OCI-LY7 (cell line): ENCODE data around the gene TBC1D8. TPM values are rescaled to one million over a fixed set of nuclear protein-coding genes. Genes with fewer than 3 reads are reported as not detected.

ENCODE experiments used
- Bru-seq: library from RNA; stranded (reverse); fragments of 400-500 nt; gene quantifications from one replicate; lab custom pipeline; 2021; lab: Mats Ljungman, UMichigan
- BruChase-seq, 2 experiments: library from RNA; stranded (reverse); fragments of 400-500 nt; gene quantifications; one replicate each; lab custom pipeline; 2021; lab: Mats Ljungman, UMichigan
- BruUV-seq: library from RNA; stranded (reverse); fragments of 400-500 nt; replicated peaks from 2 replicates; lab custom pipeline; 2021; lab: Mats Ljungman, UMichigan
- CTCF ChIA-PET: fragments of 300-600 bp; sonication (Branson Sonifier 250); formaldehyde crosslinking; loops from one replicate; lab custom pipeline; 2022; ENCODE audit warnings: antibody characterized with exemption; ENCODE audit not compliant: unreplicated experiment; lab: Charles Lee
- POLR2A ChIA-PET: fragments of 300-600 bp; sonication (Branson Sonifier 250); formaldehyde crosslinking; loops from one replicate; lab custom pipeline; 2022; ENCODE audit warnings: antibody characterized with exemption; lab: Charles Lee
- DNase-seq: peaks from one replicate; pipeline ENCODE4 v3.0.0-alpha.2; 2015; ENCODE audit warnings: low spot score
- H2AFZ ChIP-seq: fragments of 200-600 bp; sonication (generic), shearing (Covaris generic); 2 replicates; pipeline ENCODE4 v1.6.1; 2014; ENCODE audit warnings: mild to moderate bottlenecking, antibody characterized with exemption, low read length, moderate library complexity
- H3K27ac ChIP-seq: fragments of 200-600 bp; sonication (generic); 2 replicates; pipeline ENCODE4 v1.5.1; 2014; ENCODE audit warnings: mixed run types, low read depth, mild to moderate bottlenecking, moderate library complexity, low read length, inconsistent platforms; ENCODE audit not compliant: poor library complexity, severe bottlenecking
- H3K36me3 ChIP-seq: fragments of 200-600 bp; sonication (generic); 2 replicates; pipeline ENCODE4 v1.6.1; 2014; ENCODE audit warnings: mild to moderate bottlenecking, antibody characterized with exemption, low read length, moderate library complexity, mixed read lengths; ENCODE audit not compliant: insufficient read depth
- H3K4me1 ChIP-seq: fragments of 200-600 bp; sonication (generic); 2 replicates; pipeline ENCODE4 v1.5.1; 2014; ENCODE audit warnings: mild to moderate bottlenecking, low read length; ENCODE audit not compliant: insufficient read depth, poor library complexity, severe bottlenecking
- H3K4me2 ChIP-seq: fragments of 200-600 bp; sonication (generic); 2 replicates; pipeline ENCODE4 v1.6.1; 2014; ENCODE audit warnings: mild to moderate bottlenecking, low read length
- H3K4me3 ChIP-seq: fragments of 200-600 bp; sonication (generic); 2 replicates; pipeline ENCODE4 v1.5.1; 2014; ENCODE audit warnings: mild to moderate bottlenecking, low read depth, low read length; ENCODE audit not compliant: poor library complexity, severe bottlenecking
- H3K79me2 ChIP-seq: fragments of 200-600 bp; sonication (generic); 2 replicates; pipeline ENCODE4 v1.6.1; 2016; ENCODE audit warnings: low read depth, mild to moderate bottlenecking, low read length, moderate library complexity, mixed read lengths; ENCODE audit not compliant: insufficient read depth
- H3K9me2 ChIP-seq: fragments of 200-600 bp; sonication (generic); 2 replicates; pipeline ENCODE4 v1.6.1; 2016; ENCODE audit warnings: mild to moderate bottlenecking, low read length, mixed read lengths; ENCODE audit not compliant: insufficient read depth
- H3K9me3 ChIP-seq: fragments of 200-600 bp; sonication (generic); 2 replicates; pipeline ENCODE4 v1.6.1; 2014; ENCODE audit warnings: mild to moderate bottlenecking, mixed run types, low read length, mixed read lengths
- H4K20me1 ChIP-seq: fragments of 200-600 bp; sonication (generic); 2 replicates; pipeline ENCODE4 v1.6.1; 2014; ENCODE audit warnings: mild to moderate bottlenecking, antibody characterized with exemption, low read length, moderate library complexity, mixed read lengths; ENCODE audit not compliant: insufficient read depth
- EZH2phosphoT487 ChIP-seq: fragments of 200-600 bp; sonication (generic); IDR thresholded peaks from 2 replicates; pipeline ENCODE4 v1.6.1; 2018; ENCODE audit warnings: low read depth, borderline replicate concordance, mild to moderate bottlenecking, mixed run types, antibody characterized with exemption, low read length, moderate library complexity, mixed read lengths
- intact Hi-C: fragments of 100-400 bp; cut with micrococcal nuclease; formaldehyde crosslinking; loops from one replicate; pipeline ENCODE4 v1.10.0; 2022; ENCODE audit not compliant: unreplicated experiment
- long read RNA-seq: library from polyadenylated mRNA; stranded (forward); transcript quantifications from one replicate; pipeline ENCODE4 v2.0.0, GENCODE V29; 2022
- total RNA-seq, 2 experiments: library from RNA; depleted of rRNA in 1 of 2; stranded (reverse); fragments of >200 nt in 1 of 2; shearing (Covaris generic) in 1 of 2; gene quantifications; 2 replicates each; pipeline ENCODE4 v1.2.3, GENCODE V29; 2014 to 2022
- TF ChIP-seq, protein P1 (sequence below): fragments of 200-600 bp; sonication (generic); conservative IDR thresholded peaks from 2 replicates; pipeline ENCODE4 v1.5.1; 2014; ENCODE audit warnings: mild to moderate bottlenecking, antibody characterized with exemption, low read length, moderate library complexity, mixed read lengths

TBC1D8 gene
- total RNA-seq (2014; rRNA removed; shearing (Covaris generic)) (0.03 and 0.22 TPM in 2 replicates), total RNA-seq (2022) (0.49 and 1.7 TPM in 2 replicates), Bru-seq, nascent RNA (percentile 27 among the genes with signal in this experiment), BruChase-seq, experiment 1, labeled RNA remaining after a 6-hour chase (percentile 24 among the genes with signal in this experiment), BruChase-seq, experiment 2, labeled RNA remaining after a 2-hour chase (percentile 24 among the genes with signal in this experiment)
- long read RNA-seq, partial matches to known transcripts: 1 of 10 reads
- long read RNA-seq, other reads (novel, unspliced or antisense): 7 of 10 reads

DNA sequence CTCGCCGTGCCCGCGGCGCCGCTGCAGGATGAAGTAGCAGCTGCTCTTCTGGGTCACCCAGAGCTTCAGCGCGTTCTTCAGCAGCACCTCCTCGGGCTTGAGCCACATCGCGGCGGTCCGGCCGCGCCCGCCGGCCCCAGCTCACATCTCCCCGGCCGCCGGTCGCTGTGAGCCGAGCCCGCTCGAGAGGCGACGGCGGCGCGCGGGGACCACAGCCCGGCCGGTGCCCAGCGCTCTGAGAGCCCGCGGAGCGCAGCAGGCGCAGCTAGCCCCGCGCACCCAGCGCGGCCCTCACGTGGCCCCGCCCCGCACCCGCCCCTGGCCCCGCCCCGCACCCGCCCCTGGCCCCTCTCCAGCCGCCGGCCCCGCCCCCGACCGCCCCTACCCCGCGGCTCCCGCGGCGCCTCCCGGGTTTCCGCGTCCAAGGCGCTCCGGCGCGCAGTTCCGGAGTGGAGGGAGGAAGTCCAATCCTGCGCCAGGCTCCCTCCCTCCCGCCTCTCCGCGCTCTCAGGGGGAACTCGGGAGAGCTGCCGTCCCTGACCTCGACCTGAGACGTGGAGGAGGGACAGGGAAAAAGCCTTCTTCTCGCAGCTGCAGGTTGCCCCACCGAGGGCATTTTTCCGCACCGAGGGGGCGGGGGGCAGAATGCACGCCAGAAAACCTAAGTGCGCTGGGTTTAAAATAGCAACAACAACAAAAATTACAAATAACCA lies at the start of gene TBC1D8:
Gene TBC1D8 (minus strand): TSS at position 237 of the 713 bp plus-strand sequence. CDS start 129 bp downstream, at position 108.
- CTCF ChIA-PET: no interaction called here
- Histone ChIP-seq H3K4me3 (peak within 1 kb of the TSS; percentile 68), H2AFZ (peak within 1 kb of the TSS; percentile 27; the same call in 1 of the 2 replicates)

DNA sequence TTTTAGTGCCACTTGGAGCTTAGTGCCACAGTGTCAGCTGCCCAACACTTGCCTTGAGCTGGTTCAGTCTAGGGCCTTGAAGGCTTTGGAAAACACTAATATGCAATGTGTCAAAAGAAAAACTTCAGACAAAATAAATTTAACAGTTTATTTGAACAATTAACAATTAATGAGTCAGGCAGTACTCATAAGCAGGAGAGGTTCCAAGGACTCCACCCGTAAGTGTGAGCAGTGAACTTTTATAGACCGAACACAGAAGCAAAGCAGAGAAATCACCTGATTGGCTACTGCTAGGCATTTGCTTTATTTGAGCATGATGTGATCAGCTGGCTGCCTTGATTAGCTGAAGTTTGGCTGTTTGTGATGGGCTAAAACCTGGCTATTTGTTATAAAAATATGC lies 49.5 kb upstream of the TBC1D8 start:
- DNase-seq: no peak
- Histone ChIP-seq H3K9me3 (no peaks in the 10 kb centered on the region), H3K36me3 (no peaks in the 10 kb centered on the region), H4K20me1 (no peaks in the 10 kb centered on the region), H2AFZ (no peak overlapping the region), H3K9me2 (no peaks in the 10 kb centered on the region), H3K27ac (no peak overlapping the region), H3K79me2 (no peaks in the 10 kb centered on the region), H3K4me3 (no peak overlapping the region), H3K4me1 (no peaks in the 10 kb centered on the region), H3K4me2 (no peak overlapping the region)
- intact Hi-C loops: no loop called here
- no TSS peak for BruUV-seq
- ChIA-PET CTCF (no interaction called here), POLR2A (no interaction called here)
- TF ChIP-seq EZH2phosphoT487: no peak
- TF ChIP-seq, protein P1, sequence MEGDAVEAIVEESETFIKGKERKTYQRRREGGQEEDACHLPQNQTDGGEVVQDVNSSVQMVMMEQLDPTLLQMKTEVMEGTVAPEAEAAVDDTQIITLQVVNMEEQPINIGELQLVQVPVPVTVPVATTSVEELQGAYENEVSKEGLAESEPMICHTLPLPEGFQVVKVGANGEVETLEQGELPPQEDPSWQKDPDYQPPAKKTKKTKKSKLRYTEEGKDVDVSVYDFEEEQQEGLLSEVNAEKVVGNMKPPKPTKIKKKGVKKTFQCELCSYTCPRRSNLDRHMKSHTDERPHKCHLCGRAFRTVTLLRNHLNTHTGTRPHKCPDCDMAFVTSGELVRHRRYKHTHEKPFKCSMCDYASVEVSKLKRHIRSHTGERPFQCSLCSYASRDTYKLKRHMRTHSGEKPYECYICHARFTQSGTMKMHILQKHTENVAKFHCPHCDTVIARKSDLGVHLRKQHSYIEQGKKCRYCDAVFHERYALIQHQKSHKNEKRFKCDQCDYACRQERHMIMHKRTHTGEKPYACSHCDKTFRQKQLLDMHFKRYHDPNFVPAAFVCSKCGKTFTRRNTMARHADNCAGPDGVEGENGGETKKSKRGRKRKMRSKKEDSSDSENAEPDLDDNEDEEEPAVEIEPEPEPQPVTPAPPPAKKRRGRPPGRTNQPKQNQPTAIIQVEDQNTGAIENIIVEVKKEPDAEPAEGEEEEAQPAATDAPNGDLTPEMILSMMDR: no peak

More for the DNA sequence above, at the start of gene TBC1D8:
- H3K9me3 ChIP-seq: no peaks in the 10 kb centered on the region
- peak within 1 kb of the TSS; percentile 70 for H3K4me2 ChIP-seq
- TF ChIP-seq, protein P1: no peak
- no peak for TF ChIP-seq EZH2phosphoT487
- H3K4me1 ChIP-seq: peaks cover 6% of the 10 kb centered on the region
- no peaks in the 10 kb centered on the region for H4K20me1 ChIP-seq
- POLR2A ChIA-PET: interaction anchor here (0.8 kb wide), 1 partner anchor 220 kb away, joined by 3 read pairs; no protein-coding TSS in a partner anchor
- intact Hi-C loops: loop anchor here (5.0 kb wide), 1 partner anchor 539 kb away; no protein-coding TSS in a partner anchor
- DNase-seq: peak; percentile 37
- no TSS peak for BruUV-seq
- no peaks in the 10 kb centered on the region for H3K36me3 ChIP-seq
- H3K27ac ChIP-seq: no peak within 1 kb of the TSS
- no peaks in the 10 kb centered on the region for H3K79me2 ChIP-seq
- no peaks in the 10 kb centered on the region for H3K9me2 ChIP-seq
